HepG2 (cell line): ENCODE results near the gene DUSP5. TPM values are rescaled to one million over a fixed set of nuclear protein-coding genes. Genes with fewer than 3 reads are reported as not detected.

Source experiments
- ELF1 ChIP-seq: sonication (generic); formaldehyde crosslinking; IDR thresholded peaks from 2 replicates; pipeline ENCODE4 v1.4.0; 2020; ENCODE audit warnings: missing genetic modification reagents
- ETV5 ChIP-seq: IDR thresholded peaks from 2 replicates; pipeline ENCODE4 v1.6.1; 2018; ENCODE audit warnings: missing biosample characterization, missing genetic modification reagents, inconsistent platforms, borderline replicate concordance
- FOXA3 ChIP-seq: IDR thresholded peaks from 2 replicates; pipeline ENCODE4 v1.6.1; 2016; ENCODE audit warnings: missing genetic modification reagents, missing compliant biosample characterization
- HIC2 ChIP-seq: sonication (generic); formaldehyde crosslinking; IDR thresholded peaks from 2 replicates; pipeline ENCODE4 v1.9.0; 2022; ENCODE audit warnings: low read depth, missing genetic modification reagents
- HOXD1 ChIP-seq: sonication (generic); formaldehyde crosslinking; IDR thresholded peaks from 2 replicates; pipeline ENCODE4 v1.5.0; 2020; ENCODE audit warnings: missing genetic modification reagents
- MTA1 ChIP-seq: sonication (generic); formaldehyde crosslinking; IDR thresholded peaks from 2 replicates; pipeline ENCODE4 v1.4.0; 2020; ENCODE audit warnings: missing genetic modification reagents, mild to moderate bottlenecking, borderline replicate concordance
- NFYB ChIP-seq: sonication (generic); formaldehyde crosslinking; IDR thresholded peaks from 2 replicates; pipeline ENCODE4 v1.4.0; 2020; ENCODE audit warnings: missing genetic modification reagents
- SAP130 ChIP-seq: IDR thresholded peaks from 2 replicates; pipeline ENCODE4 v1.6.1; 2016; ENCODE audit warnings: low read depth
- SIX1 ChIP-seq: sonication (generic); formaldehyde crosslinking; IDR thresholded peaks from 2 replicates; pipeline ENCODE4 v1.4.0; 2020; ENCODE audit warnings: missing genetic modification reagents, borderline replicate concordance
- SP4 ChIP-seq: sonication (generic); formaldehyde crosslinking; IDR thresholded peaks from 2 replicates; pipeline ENCODE4 v1.8.1; 2023; ENCODE audit warnings: mild to moderate bottlenecking, missing genetic modification reagents
- TFDP1 ChIP-seq: IDR thresholded peaks from 2 replicates; pipeline ENCODE4 v1.6.1; 2016; ENCODE audit warnings: missing compliant biosample characterization, missing genetic modification reagents, borderline replicate concordance
- THAP11 ChIP-seq: IDR thresholded peaks from 2 replicates; pipeline ENCODE4 v1.6.1; 2016; ENCODE audit warnings: missing biosample characterization, missing genetic modification reagents
- THAP9 ChIP-seq: sonication (generic); formaldehyde crosslinking; IDR thresholded peaks from 2 replicates; pipeline ENCODE4; 2020; ENCODE audit warnings: missing genetic modification reagents, mild to moderate bottlenecking, borderline replicate concordance
- ZBTB38 ChIP-seq: sonication (generic); formaldehyde crosslinking; IDR thresholded peaks from 2 replicates; pipeline ENCODE4 v1.5.1; 2020; ENCODE audit warnings: mild to moderate bottlenecking, missing genetic modification reagents
- ZNF350 ChIP-seq: sonication (generic); formaldehyde crosslinking; IDR thresholded peaks from 2 replicates; pipeline ENCODE4 v1.4.0; 2020; ENCODE audit warnings: mild to moderate bottlenecking, low read depth, missing genetic modification reagents, borderline replicate concordance
- ZNF713 ChIP-seq: sonication (generic); formaldehyde crosslinking; IDR thresholded peaks from 2 replicates; pipeline ENCODE4 v1.4.0; 2020; ENCODE audit warnings: mild to moderate bottlenecking, missing genetic modification reagents
- ZNF816 ChIP-seq: sonication (generic); formaldehyde crosslinking; IDR thresholded peaks from 2 replicates; pipeline ENCODE4 v1.8.0; 2022; ENCODE audit warnings: missing genetic modification reagents, mild to moderate bottlenecking, borderline replicate concordance
- polyA plus RNA-seq, 8 experiments: library from polyadenylated mRNA; depleted of rRNA in 3 of 8; stranded (reverse) in 7 of 8; unstranded in 1 of 8; fragments of >200 nt; fragmentation: Illumina TruSeq in 4 of 8; extraction: Trizol in 4 of 8; gene quantifications; 2 replicates each; pipeline versions ENCODE4 v1.2.1 to v1.2.3, GENCODE V29; 2011 to 2016; ENCODE audit warnings: low read depth in 4 of 8, missing spikeins in 1 of 8, mixed read lengths in 1 of 8; ENCODE audit not compliant: insufficient read depth in 1 of 8
- total RNA-seq, 5 experiments: library from RNA; depleted of rRNA; stranded (reverse); fragments of >200 nt; fragmentation: Illumina TruSeq; extraction: Trizol; gene quantifications; 2 replicates each; pipeline ENCODE4 v1.2.3, GENCODE V29; 2016; ENCODE audit warnings: low read depth in 1 of 5
- TF ChIP-seq, protein P1 (sequence below): sonication (generic); formaldehyde crosslinking; IDR thresholded peaks from 2 replicates; pipeline ENCODE4 v1.5.0; 2020; ENCODE audit warnings: missing genetic modification reagents
- TF ChIP-seq, protein P2 (sequence below): IDR thresholded peaks from 2 replicates; pipeline ENCODE4 v1.6.1; 2016; ENCODE audit warnings: missing genetic modification reagents, missing compliant biosample characterization
- TF ChIP-seq, protein P3 (sequence below): sonication (generic); formaldehyde crosslinking; IDR thresholded peaks from 2 replicates; pipeline ENCODE4 v1.4.0; 2020; ENCODE audit warnings: missing genetic modification reagents

Gene DUSP5
- total and polyA plus RNA-seq, 2 of the 13 experiments (the other 11 are each of a cell fraction or from before 2014, with no cell fraction given), result 1.4 to 3.7 TPM

DNA sequence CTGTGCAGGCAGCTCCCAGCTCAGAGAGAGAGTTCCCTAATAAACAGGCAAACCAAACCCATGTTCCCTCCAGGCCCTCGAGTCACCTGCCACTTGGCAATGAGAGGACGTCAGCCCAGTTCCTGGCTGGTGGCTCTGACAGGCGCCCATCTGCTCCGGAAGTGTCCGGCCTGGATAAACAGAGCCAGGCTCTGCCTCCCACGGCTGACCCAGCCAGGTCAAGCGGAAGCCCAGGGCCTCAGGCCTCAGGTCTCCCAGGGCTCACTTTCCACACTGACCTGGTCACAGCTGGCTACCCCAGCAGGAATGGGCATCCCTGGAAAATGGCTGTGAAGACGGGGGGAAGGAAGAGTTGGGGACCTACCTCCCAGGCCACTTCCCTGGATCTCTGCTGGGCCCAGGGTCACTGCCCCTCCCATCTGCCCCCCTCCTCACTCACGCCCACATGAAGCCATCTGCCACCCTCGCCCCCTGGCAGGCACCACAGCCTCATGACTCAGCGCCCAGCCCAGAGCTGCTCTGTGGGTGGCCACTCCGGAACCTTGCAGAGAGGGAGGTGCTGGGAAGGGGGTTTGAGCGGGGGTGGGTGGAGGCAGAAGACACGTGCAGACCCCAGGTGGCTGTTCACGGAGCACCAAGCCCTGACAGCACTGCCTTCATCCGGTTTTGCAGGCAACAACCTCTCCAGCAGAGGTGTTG lies 37.4 kb upstream of the DUSP5 start (continued):
- TF ChIP-seq, protein P1, sequence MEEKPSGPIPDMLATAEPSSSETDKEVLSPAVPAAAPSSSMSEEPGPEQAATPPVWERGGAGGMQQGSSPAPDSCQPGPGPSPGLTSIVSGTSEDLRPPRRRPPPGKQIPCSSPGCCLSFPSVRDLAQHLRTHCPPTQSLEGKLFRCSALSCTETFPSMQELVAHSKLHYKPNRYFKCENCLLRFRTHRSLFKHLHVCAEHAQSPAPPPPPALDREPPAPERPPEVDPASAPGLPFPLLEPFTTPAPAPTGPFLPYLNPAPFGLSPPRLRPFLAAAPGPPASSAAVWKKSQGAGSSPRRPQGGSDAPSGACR (CRISPR knock-in tag), result no peak
- TF ChIP-seq SIX1 (CRISPR knock-in tag) (no peak), ZNF713 (CRISPR knock-in tag) (no peak), SAP130 (CRISPR knock-in tag) (peak; percentile 67), FOXA3 (CRISPR knock-in tag) (peak; percentile 45), TFDP1 (CRISPR knock-in tag) (peak; percentile 16; the same call in 1 of the 2 replicates), ELF1 (peak; percentile 66), THAP11 (CRISPR knock-in tag) (peak; percentile 49; the same call in 1 of the 2 replicates), ZNF816 (CRISPR knock-in tag) (no peak), ZBTB38 (CRISPR knock-in tag) (peak; percentile 31; the same call in 1 of the 2 replicates), HIC2 (CRISPR knock-in tag) (peak; percentile 32; the same call in 1 of the 2 replicates), THAP9 (CRISPR knock-in tag) (peak; percentile 29; the same call in 1 of the 2 replicates), ZNF350 (0 out of 2 replicates have a peak, but pooled peaks have one; percentile 44), ETV5 (CRISPR knock-in tag) (peak; percentile 94), NFYB (no peak), MTA1 (no peak), HOXD1 (CRISPR knock-in tag) (no peak), SP4 (0 out of 2 replicates have a peak, but pooled peaks have one; percentile 21)
- TF ChIP-seq, protein P2, sequence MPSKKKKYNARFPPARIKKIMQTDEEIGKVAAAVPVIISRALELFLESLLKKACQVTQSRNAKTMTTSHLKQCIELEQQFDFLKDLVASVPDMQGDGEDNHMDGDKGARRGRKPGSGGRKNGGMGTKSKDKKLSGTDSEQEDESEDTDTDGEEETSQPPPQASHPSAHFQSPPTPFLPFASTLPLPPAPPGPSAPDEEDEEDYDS (CRISPR knock-in tag), result 0 out of 2 replicates have a peak, but pooled peaks have one; percentile 11
- TF ChIP-seq, protein P3, sequence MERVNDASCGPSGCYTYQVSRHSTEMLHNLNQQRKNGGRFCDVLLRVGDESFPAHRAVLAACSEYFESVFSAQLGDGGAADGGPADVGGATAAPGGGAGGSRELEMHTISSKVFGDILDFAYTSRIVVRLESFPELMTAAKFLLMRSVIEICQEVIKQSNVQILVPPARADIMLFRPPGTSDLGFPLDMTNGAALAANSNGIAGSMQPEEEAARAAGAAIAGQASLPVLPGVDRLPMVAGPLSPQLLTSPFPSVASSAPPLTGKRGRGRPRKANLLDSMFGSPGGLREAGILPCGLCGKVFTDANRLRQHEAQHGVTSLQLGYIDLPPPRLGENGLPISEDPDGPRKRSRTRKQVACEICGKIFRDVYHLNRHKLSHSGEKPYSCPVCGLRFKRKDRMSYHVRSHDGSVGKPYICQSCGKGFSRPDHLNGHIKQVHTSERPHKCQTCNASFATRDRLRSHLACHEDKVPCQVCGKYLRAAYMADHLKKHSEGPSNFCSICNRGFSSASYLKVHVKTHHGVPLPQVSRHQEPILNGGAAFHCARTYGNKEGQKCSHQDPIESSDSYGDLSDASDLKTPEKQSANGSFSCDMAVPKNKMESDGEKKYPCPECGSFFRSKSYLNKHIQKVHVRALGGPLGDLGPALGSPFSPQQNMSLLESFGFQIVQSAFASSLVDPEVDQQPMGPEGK (CRISPR knock-in tag), result 0 out of 2 replicates have a peak, but pooled peaks have one; percentile 12
